IPS-20b (cell line): ENCODE data around the gene XRCC1.

ENCODE experiments used
- H3K27ac ChIP-seq: one replicate; pipeline ENCODE4 v1.5.1; 2013; ENCODE audit warnings: low read length
- H3K27me3 ChIP-seq: 2 replicates; pipeline ENCODE4 v1.6.1; 2013; ENCODE audit warnings: mild to moderate bottlenecking, low read length, inconsistent platforms; ENCODE audit not compliant: insufficient read depth
- H3K36me3 ChIP-seq: 2 replicates; pipeline ENCODE4 v1.6.1; 2013; ENCODE audit warnings: low read depth, mild to moderate bottlenecking, inconsistent platforms, low read length, moderate library complexity; ENCODE audit not compliant: insufficient read depth
- H3K4me1 ChIP-seq: 2 replicates; pipeline ENCODE4 v1.6.1; 2013; ENCODE audit warnings: mild to moderate bottlenecking, control low read depth, inconsistent platforms, low read length, moderate library complexity; ENCODE audit not compliant: insufficient read depth
- H3K4me3 ChIP-seq: 2 replicates; pipeline ENCODE4 v1.5.1; 2013; ENCODE audit warnings: mild to moderate bottlenecking, low read length, inconsistent platforms
- H3K9ac ChIP-seq: 2 replicates; pipeline ENCODE4 v1.6.1; 2013; ENCODE audit warnings: low read depth, mild to moderate bottlenecking, inconsistent platforms, low read length, moderate library complexity
- H3K9me3 ChIP-seq: 2 replicates; pipeline ENCODE4 v1.6.1; 2013; ENCODE audit warnings: mild to moderate bottlenecking, low read depth, low read length, inconsistent platforms; ENCODE audit not compliant: insufficient read depth

XRCC1 gene

DNA sequence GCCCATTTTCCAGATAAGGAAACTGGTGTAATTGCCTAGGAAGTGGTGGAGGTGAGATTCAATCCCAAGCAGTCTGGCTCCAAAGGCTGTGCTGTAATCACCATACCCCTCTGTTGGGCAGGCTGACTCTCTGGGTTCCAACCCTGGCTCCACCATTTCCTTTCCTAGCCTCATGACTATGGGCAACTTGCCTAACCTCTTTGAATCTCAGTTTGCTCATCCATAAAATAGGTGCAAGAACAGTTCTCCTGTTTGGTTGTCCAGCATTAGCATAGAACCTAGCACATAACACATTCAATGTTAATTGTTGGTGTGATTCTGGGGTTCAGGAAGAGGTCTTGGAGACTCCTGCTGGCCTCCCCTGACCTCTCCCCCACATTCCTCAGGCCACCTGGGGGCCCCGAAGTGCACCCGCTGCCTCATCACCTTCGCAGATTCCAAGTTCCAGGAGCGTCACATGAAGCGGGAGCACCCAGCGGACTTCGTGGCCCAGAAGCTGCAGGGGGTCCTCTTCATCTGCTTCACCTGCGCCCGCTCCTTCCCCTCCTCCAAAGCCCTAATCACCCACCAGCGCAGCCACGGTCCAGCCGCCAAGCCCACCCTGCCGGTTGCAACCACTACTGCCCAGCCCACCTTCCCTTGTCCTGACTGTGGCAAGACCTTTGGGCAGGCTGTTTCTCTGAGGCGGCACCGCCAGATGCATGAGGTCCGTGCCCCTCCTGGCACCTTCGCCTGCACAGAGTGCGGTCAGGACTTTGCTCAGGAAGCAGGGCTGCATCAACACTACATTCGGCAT lies 23.3 kb upstream of the XRCC1 start:
- no peaks in the 10 kb centered on the region for H3K27me3 ChIP-seq
- H3K36me3 ChIP-seq, result peaks cover 40% of the 10 kb centered on the region
- no peak overlapping the region for H3K4me3 ChIP-seq
- peaks cover 7% of the 10 kb centered on the region; the same call in 1 of the 2 replicates for H3K4me1 ChIP-seq
- H3K9me3 ChIP-seq, result no peaks in the 10 kb centered on the region
- H3K9ac ChIP-seq, result no peak overlapping the region
- H3K27ac ChIP-seq, result no peak overlapping the region

GRCh38 chr19:43597876-43598275 lies 22.5 kb upstream of the XRCC1 start:
- no peaks in the 10 kb centered on the region for H3K27me3 ChIP-seq
- H3K27ac ChIP-seq, result no peak overlapping the region
- peak overlapping the region; percentile 96 for H3K4me3 ChIP-seq
- H3K4me1 ChIP-seq, result peaks cover 7% of the 10 kb centered on the region; the same call in 1 of the 2 replicates
- peaks cover 47% of the 10 kb centered on the region for H3K36me3 ChIP-seq
- H3K9me3 ChIP-seq, result no peaks in the 10 kb centered on the region
- H3K9ac ChIP-seq, result peak overlapping the region; percentile 96

GRCh38 chr19:43596842-43597461 lies 21.6 kb upstream of the XRCC1 start:
- peak overlapping the region; percentile 84 for H3K27ac ChIP-seq
- H3K4me1 ChIP-seq, result peaks cover 7% of the 10 kb centered on the region; the same call in 1 of the 2 replicates
- H3K36me3 ChIP-seq, result peaks cover 51% of the 10 kb centered on the region
- H3K9me3 ChIP-seq, result no peaks in the 10 kb centered on the region
- H3K4me3 ChIP-seq, result peak overlapping the region; percentile 96
- H3K9ac ChIP-seq, result peak overlapping the region; percentile 96
- no peaks in the 10 kb centered on the region for H3K27me3 ChIP-seq

- H3K4me3 ChIP-seq, result peak within 1 kb of the TSS; percentile 97
Measured at GRCh38 chr19:43595999-43596841, 20.9 kb upstream of the XRCC1 start, which contains the start of the genes IRGQ and ZNF576. Gene IRGQ (minus strand): TSS chr19:43596134. CDS start chr19:43595338, 796 bp downstream. Gene ZNF576 (plus strand): TSS chr19:43596595. CDS start chr19:43597109, 514 bp downstream.

DNA sequence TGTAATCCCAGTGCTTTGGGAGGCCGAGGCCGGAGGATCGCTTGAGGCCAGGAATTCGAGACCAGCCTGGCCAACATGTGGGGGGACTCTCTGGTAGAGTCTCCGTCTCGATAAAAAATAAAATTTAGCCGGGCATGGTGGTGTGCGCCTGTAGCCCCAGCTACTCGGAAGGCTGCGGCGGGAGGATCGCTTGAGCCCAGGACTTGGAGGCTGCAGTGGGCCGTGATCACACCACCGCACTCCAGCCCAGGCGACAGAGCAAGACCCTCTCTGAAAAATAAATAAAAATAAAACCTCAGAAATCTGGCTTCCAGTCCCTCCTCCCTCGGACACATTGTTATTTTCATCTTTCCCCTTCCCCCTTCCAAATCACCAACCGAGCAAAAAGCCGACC lies 20.3 kb upstream of the XRCC1 start:
- peak overlapping the region; percentile 97 for H3K4me3 ChIP-seq
- peaks cover 7% of the 10 kb centered on the region; the same call in 1 of the 2 replicates for H3K4me1 ChIP-seq
- no peaks in the 10 kb centered on the region for H3K27me3 ChIP-seq
- peaks cover 52% of the 10 kb centered on the region for H3K36me3 ChIP-seq
- no peak overlapping the region for H3K27ac ChIP-seq
- no peaks in the 10 kb centered on the region for H3K9me3 ChIP-seq
- peak overlapping the region; percentile 95 for H3K9ac ChIP-seq

More at GRCh38 chr19:43595999-43596841, 20.9 kb upstream of the XRCC1 start, which contains the start of the genes IRGQ and ZNF576:
- H3K4me1 ChIP-seq, result peaks cover 7% of the 10 kb centered on the region; the same call in 1 of the 2 replicates
- H3K27ac ChIP-seq, result peak within 1 kb of the TSS; percentile 84
- no peaks in the 10 kb centered on the region for H3K27me3 ChIP-seq
- no peaks in the 10 kb centered on the region for H3K9me3 ChIP-seq
- H3K9ac ChIP-seq, result peak within 1 kb of the TSS; percentile 96
- H3K36me3 ChIP-seq, result peaks cover 47% of the 10 kb centered on the region

GRCh38 chr19:43594710-43595604 lies 19.6 kb upstream of the XRCC1 start:
- no peaks in the 10 kb centered on the region for H3K27me3 ChIP-seq
- no peaks in the 10 kb centered on the region for H3K9me3 ChIP-seq
- H3K4me1 ChIP-seq, result peaks cover 7% of the 10 kb centered on the region; the same call in 1 of the 2 replicates
- peak overlapping the region; percentile 95 for H3K9ac ChIP-seq
- peak overlapping the region; percentile 97 for H3K4me3 ChIP-seq
- peaks cover 55% of the 10 kb centered on the region for H3K36me3 ChIP-seq
- H3K27ac ChIP-seq, result no peak overlapping the region

- Histone ChIP-seq H3K27ac (no peak overlapping the region), H3K4me1 (peaks cover 7% of the 10 kb centered on the region; the same call in 1 of the 2 replicates), H3K36me3 (peaks cover 48% of the 10 kb centered on the region), H3K9ac (no peak overlapping the region), H3K9me3 (no peaks in the 10 kb centered on the region), H3K27me3 (no peaks in the 10 kb centered on the region), H3K4me3 (peak overlapping the region; percentile 97; the same call in 1 of the 2 replicates)
Measured at GRCh38 chr19:43594081-43594697, 18.9 kb upstream of the XRCC1 start.

DNA sequence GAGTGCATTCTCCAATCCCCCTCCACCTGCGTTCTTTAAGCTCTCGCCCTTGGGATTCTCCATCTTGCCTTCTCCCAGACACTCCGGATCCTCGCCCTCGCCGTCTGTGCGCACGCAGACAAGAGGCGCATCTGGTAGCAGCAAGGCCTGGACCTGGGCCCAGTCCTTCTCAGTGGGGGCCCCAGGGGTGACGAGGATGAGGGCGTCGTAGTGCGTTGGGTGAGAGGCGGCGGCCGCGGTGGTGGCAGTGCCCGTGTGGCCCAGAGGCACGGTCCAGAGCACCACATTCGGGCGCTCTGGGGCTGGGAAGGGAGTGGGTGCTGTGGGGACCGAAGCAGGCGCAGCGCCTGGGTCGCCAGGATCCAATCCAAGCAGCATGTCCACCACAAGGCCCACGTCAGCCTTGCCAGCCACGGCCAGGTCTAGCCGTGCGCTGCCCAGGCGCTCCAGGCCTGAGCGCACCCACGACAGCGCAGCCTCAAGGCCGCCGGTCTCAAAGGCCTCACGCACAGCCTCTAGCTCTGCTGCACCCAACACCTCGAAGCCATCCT lies 17.5 kb upstream of the XRCC1 start:
- Histone ChIP-seq H3K27ac (no peak overlapping the region), H3K4me3 (no peak overlapping the region), H3K27me3 (no peaks in the 10 kb centered on the region), H3K36me3 (peaks cover 35% of the 10 kb centered on the region), H3K9ac (no peak overlapping the region), H3K9me3 (no peaks in the 10 kb centered on the region), H3K4me1 (peaks cover 7% of the 10 kb centered on the region; the same call in 1 of the 2 replicates)

GRCh38 chr19:43591904-43592772 lies 16.8 kb upstream of the XRCC1 start:
- Histone ChIP-seq H3K9me3 (no peaks in the 10 kb centered on the region), H3K4me3 (no peak overlapping the region), H3K9ac (no peak overlapping the region), H3K36me3 (peaks cover 33% of the 10 kb centered on the region), H3K27me3 (no peaks in the 10 kb centered on the region), H3K27ac (no peak overlapping the region), H3K4me1 (peaks cover 2% of the 10 kb centered on the region; the same call in 1 of the 2 replicates)
